HepG2 (cell line): ENCODE results near the gene ARHGAP9. TPM values are rescaled to one million over a fixed set of nuclear protein-coding genes. Genes with fewer than 3 reads are reported as not detected.
A peak's percentile ranks its signal among the peaks of the same experiment; 100 is the strongest.

Source experiments
- ATM ChIP-seq: fragments of 450-650 bp; IDR thresholded peaks from 2 replicates; pipeline ENCODE4 v1.7.1; 2017; ENCODE audit warnings: mild to moderate bottlenecking, borderline replicate concordance
- FOXP1 ChIP-seq, 2 experiments: fragments of 450-650 bp in 1 of 2; IDR thresholded peaks; 2 replicates each; pipeline ENCODE4 v1.6.1; 2017 to 2018; ENCODE audit warnings: antibody characterized with exemption in 1 of 2
- GLI4 ChIP-seq: sonication (generic); formaldehyde crosslinking; IDR thresholded peaks from 2 replicates; pipeline ENCODE4 v1.5.1; 2020; ENCODE audit warnings: missing genetic modification reagents, mild to moderate bottlenecking, moderate library complexity, borderline replicate concordance
- KLF16 ChIP-seq, 2 experiments: sonication (generic) in 1 of 2; formaldehyde crosslinking in 1 of 2; IDR thresholded peaks; 2 replicates each; pipeline versions ENCODE4 v1.6.1 to v1.8.0; 2016 to 2023; ENCODE audit warnings: missing genetic modification reagents in 2 of 2, missing compliant biosample characterization in 1 of 2
- KMT2B ChIP-seq: IDR thresholded peaks from 2 replicates; pipeline ENCODE4 v1.6.1; 2016; ENCODE audit warnings: missing genetic modification reagents, missing compliant biosample characterization
- RAD21 ChIP-seq: fragments of 450-650 bp; formaldehyde crosslinking; IDR thresholded peaks from 2 replicates; pipeline ENCODE4 v1.5.0; 2020; ENCODE audit warnings: mild to moderate bottlenecking
- SP1 ChIP-seq, 2 experiments: fragments of 450-650 bp in 1 of 2; sonication (generic) in 1 of 2; formaldehyde crosslinking in 1 of 2; IDR thresholded peaks; 2 replicates each; pipeline versions ENCODE4 v1.4.0 to v1.6.1; 2016 to 2020; ENCODE audit warnings: missing genetic modification reagents in 1 of 2
- ZNF18 ChIP-seq: sonication (generic); formaldehyde crosslinking; IDR thresholded peaks from 2 replicates; pipeline ENCODE4 v1.8.0; 2022; ENCODE audit warnings: mild to moderate bottlenecking, missing genetic modification reagents; ENCODE audit not compliant: insufficient replicate concordance
- ZNF329 ChIP-seq: sonication (generic); formaldehyde crosslinking; IDR thresholded peaks from 2 replicates; pipeline ENCODE4 v1.9.0; 2021; ENCODE audit warnings: low read depth, mild to moderate bottlenecking, missing genetic modification reagents
- ZNF512 ChIP-seq: sonication (generic); formaldehyde crosslinking; IDR thresholded peaks from 2 replicates; pipeline ENCODE4 v1.4.0; 2020; ENCODE audit warnings: mild to moderate bottlenecking, missing genetic modification reagents
- ZNF577 ChIP-seq: sonication (generic); formaldehyde crosslinking; IDR thresholded peaks from 2 replicates; pipeline ENCODE4 v1.4.0; 2020; ENCODE audit warnings: mild to moderate bottlenecking, low read depth, missing genetic modification reagents, borderline replicate concordance
- ZNF615 ChIP-seq: sonication (generic); formaldehyde crosslinking; IDR thresholded peaks from 2 replicates; pipeline ENCODE4 v1.5.0; 2020; ENCODE audit warnings: mild to moderate bottlenecking, missing genetic modification reagents, borderline replicate concordance
- polyA plus RNA-seq, 8 experiments: library from polyadenylated mRNA; depleted of rRNA in 3 of 8; stranded (reverse) in 7 of 8; unstranded in 1 of 8; fragments of >200 nt; fragmentation: Illumina TruSeq in 4 of 8; extraction: Trizol in 4 of 8; gene quantifications; 2 replicates each; pipeline versions ENCODE4 v1.2.1 to v1.2.3, GENCODE V29; 2011 to 2016; ENCODE audit warnings: low read depth in 4 of 8, missing spikeins in 1 of 8, mixed read lengths in 1 of 8; ENCODE audit not compliant: insufficient read depth in 1 of 8
- total RNA-seq, 5 experiments: library from RNA; depleted of rRNA; stranded (reverse); fragments of >200 nt; fragmentation: Illumina TruSeq; extraction: Trizol; gene quantifications; 2 replicates each; pipeline ENCODE4 v1.2.3, GENCODE V29; 2016; ENCODE audit warnings: low read depth in 1 of 5
- TF ChIP-seq, protein P1 (sequence below): IDR thresholded peaks from 2 replicates; pipeline ENCODE4 v1.4.0; 2020; ENCODE audit warnings: mild to moderate bottlenecking, missing genetic modification reagents
- TF ChIP-seq, protein P2 (sequence below): sonication (generic); formaldehyde crosslinking; IDR thresholded peaks from 2 replicates; pipeline ENCODE4 v1.4.0; 2020; ENCODE audit warnings: missing genetic modification reagents
- TF ChIP-seq, protein P3 (sequence below): sonication (generic); formaldehyde crosslinking; IDR thresholded peaks from 2 replicates; pipeline ENCODE4 v1.4.0; 2020; ENCODE audit warnings: missing genetic modification reagents
- TF ChIP-seq, protein P4 (sequence below): sonication (generic); formaldehyde crosslinking; IDR thresholded peaks from 2 replicates; pipeline ENCODE4 v1.8.0; 2022; ENCODE audit warnings: missing genetic modification reagents, mild to moderate bottlenecking, borderline replicate concordance
- TF ChIP-seq, protein P5 (sequence below): IDR thresholded peaks from 2 replicates; pipeline ENCODE4 v1.6.1; 2016; ENCODE audit warnings: control low read depth

The ARHGAP9 gene
- total and polyA plus RNA-seq, 2 of the 13 experiments (the other 11 are each of a cell fraction or from before 2014, with no cell fraction given) = 0.18 to 1.2 TPM

DNA sequence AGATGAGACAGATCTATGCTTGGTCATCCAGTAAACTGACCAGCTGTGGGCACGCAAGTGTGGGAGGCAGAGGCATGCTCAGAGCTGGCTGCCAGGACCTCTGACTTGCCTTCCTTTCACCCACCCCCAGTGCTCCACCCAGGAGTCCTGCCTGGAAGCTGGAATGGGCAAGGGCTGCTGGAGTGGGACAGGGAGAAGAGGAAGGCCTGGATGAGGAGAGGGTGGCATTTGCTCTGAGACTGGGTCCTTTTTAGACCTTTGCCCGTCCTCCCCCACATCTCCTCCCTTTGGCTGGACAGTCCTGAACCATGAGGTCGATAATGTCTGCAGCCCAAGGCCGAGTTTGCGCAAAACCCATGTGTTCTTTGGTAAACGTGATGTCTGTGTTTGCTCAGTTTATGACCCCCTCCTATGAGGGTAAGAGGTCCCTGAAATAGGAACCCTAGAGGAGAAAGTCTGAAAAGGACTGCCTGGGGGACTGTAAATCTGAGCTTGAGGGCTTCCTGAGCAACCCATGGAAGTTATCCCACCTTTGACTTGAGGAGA, 28.4 kb downstream of the ARHGAP9 start (continued):
- TF ChIP-seq, protein P1, sequence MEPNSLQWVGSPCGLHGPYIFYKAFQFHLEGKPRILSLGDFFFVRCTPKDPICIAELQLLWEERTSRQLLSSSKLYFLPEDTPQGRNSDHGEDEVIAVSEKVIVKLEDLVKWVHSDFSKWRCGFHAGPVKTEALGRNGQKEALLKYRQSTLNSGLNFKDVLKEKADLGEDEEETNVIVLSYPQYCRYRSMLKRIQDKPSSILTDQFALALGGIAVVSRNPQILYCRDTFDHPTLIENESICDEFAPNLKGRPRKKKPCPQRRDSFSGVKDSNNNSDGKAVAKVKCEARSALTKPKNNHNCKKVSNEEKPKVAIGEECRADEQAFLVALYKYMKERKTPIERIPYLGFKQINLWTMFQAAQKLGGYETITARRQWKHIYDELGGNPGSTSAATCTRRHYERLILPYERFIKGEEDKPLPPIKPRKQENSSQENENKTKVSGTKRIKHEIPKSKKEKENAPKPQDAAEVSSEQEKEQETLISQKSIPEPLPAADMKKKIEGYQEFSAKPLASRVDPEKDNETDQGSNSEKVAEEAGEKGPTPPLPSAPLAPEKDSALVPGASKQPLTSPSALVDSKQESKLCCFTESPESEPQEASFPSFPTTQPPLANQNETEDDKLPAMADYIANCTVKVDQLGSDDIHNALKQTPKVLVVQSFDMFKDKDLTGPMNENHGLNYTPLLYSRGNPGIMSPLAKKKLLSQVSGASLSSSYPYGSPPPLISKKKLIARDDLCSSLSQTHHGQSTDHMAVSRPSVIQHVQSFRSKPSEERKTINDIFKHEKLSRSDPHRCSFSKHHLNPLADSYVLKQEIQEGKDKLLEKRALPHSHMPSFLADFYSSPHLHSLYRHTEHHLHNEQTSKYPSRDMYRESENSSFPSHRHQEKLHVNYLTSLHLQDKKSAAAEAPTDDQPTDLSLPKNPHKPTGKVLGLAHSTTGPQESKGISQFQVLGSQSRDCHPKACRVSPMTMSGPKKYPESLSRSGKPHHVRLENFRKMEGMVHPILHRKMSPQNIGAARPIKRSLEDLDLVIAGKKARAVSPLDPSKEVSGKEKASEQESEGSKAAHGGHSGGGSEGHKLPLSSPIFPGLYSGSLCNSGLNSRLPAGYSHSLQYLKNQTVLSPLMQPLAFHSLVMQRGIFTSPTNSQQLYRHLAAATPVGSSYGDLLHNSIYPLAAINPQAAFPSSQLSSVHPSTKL = peak; percentile 99
- peak; percentile 81; the same call in 1 of the 2 replicates for TF ChIP-seq ZNF329
- TF ChIP-seq ATM = no peak
- TF ChIP-seq SP1 (IDR thresholded peaks at IDR 0.05) = no peak
- peak; percentile 31; the same call in 1 of the 2 replicates for TF ChIP-seq SP1 (CRISPR knock-in tag; IDR thresholded peaks at IDR 0.05)
- TF ChIP-seq, protein P2, sequence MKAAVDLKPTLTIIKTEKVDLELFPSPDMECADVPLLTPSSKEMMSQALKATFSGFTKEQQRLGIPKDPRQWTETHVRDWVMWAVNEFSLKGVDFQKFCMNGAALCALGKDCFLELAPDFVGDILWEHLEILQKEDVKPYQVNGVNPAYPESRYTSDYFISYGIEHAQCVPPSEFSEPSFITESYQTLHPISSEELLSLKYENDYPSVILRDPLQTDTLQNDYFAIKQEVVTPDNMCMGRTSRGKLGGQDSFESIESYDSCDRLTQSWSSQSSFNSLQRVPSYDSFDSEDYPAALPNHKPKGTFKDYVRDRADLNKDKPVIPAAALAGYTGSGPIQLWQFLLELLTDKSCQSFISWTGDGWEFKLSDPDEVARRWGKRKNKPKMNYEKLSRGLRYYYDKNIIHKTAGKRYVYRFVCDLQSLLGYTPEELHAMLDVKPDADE (CRISPR knock-in tag) = no peak
- TF ChIP-seq, protein P3, sequence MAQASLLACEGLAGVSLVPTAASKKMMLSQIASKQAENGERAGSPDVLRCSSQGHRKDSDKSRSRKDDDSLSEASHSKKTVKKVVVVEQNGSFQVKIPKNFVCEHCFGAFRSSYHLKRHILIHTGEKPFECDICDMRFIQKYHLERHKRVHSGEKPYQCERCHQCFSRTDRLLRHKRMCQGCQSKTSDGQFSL (CRISPR knock-in tag) = no peak; the same call in 1 of the 2 replicates
- peak; percentile 42 for TF ChIP-seq ZNF18 (CRISPR knock-in tag)
- TF ChIP-seq, protein P4, sequence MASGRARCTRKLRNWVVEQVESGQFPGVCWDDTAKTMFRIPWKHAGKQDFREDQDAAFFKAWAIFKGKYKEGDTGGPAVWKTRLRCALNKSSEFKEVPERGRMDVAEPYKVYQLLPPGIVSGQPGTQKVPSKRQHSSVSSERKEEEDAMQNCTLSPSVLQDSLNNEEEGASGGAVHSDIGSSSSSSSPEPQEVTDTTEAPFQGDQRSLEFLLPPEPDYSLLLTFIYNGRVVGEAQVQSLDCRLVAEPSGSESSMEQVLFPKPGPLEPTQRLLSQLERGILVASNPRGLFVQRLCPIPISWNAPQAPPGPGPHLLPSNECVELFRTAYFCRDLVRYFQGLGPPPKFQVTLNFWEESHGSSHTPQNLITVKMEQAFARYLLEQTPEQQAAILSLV (CRISPR knock-in tag) = peak; percentile 43; the same call in 1 of the 2 replicates
- TF ChIP-seq ZNF577 (CRISPR knock-in tag) = 0 out of 2 replicates have a peak, but pooled peaks have one; percentile 66
- TF ChIP-seq, protein P5, sequence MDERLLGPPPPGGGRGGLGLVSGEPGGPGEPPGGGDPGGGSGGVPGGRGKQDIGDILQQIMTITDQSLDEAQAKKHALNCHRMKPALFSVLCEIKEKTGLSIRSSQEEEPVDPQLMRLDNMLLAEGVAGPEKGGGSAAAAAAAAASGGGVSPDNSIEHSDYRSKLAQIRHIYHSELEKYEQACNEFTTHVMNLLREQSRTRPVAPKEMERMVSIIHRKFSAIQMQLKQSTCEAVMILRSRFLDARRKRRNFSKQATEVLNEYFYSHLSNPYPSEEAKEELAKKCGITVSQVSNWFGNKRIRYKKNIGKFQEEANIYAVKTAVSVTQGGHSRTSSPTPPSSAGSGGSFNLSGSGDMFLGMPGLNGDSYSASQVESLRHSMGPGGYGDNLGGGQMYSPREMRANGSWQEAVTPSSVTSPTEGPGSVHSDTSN (CRISPR knock-in tag) = no peak
- no peak for TF ChIP-seq GLI4 (CRISPR knock-in tag)
- no peak for TF ChIP-seq ZNF615
- peak; percentile 73 for TF ChIP-seq KMT2B (CRISPR knock-in tag)
- peak; percentile 75 to 88; a peak in 3 of 4 replicates for TF ChIP-seq KLF16 (CRISPR knock-in tag; IDR thresholded peaks at IDR 0.05)
- peak; percentile 24; the same call in 1 of the 2 replicates for TF ChIP-seq RAD21 (CRISPR knock-in tag)
- TF ChIP-seq FOXP1 (IDR thresholded peaks at IDR 0.05) = no peak
- TF ChIP-seq FOXP1 (CRISPR knock-in tag; IDR thresholded peaks at IDR 0.05) = peak; percentile 90
- TF ChIP-seq ZNF512 (CRISPR knock-in tag) = no peak
